HTR-8/SVneo (cell line): Measurements from ENCODE around the gene TTC23L.
"Not testable (repeated sequence)": the region's sequence is repeated elsewhere in the genome, so short reads cannot be mapped to it uniquely, and the experiment has no call there.

Source experiments
- DNase-seq: peaks from one replicate; pipeline ENCODE4 v3.0.0; 2011; ENCODE audit warnings: low spot score, mixed read lengths; ENCODE audit not compliant: insufficient read length
- FAIRE-seq: peaks from 2 replicates; lab custom pipeline; 2011; peaks lifted over from hg19 to GRCh38; lab: Jason Lieb, UNC

Gene TTC23L

GRCh38 chr5:34838785-34839714, at the start of gene TTC23L:
TTC23L (plus strand) TSS chr5:34839164; CDS start chr5:34840672, 1,508 bp downstream.
- FAIRE-seq: peak; percentile 81

GRCh38 chr5:34789639-34790038, 49.3 kb upstream of the TTC23L start:
- DNase-seq: no peak
- FAIRE-seq: no peak

More at GRCh38 chr5:34838785-34839714, at the start of gene TTC23L:
- peak; percentile 96 for DNase-seq

GRCh38 chr5:34790069-34790468, 48.9 kb upstream of the TTC23L start:
- no peak for FAIRE-seq
- no peak for DNase-seq

GRCh38 chr5:34791761-34792244, 47.2 kb upstream of the TTC23L start:
- FAIRE-seq (peak; percentile 9), DNase-seq (no peak)

- FAIRE-seq (no peak), DNase-seq (no peak)
These were observed 36.0 kb upstream of the TTC23L start for GRCh38 chr5:34802834-34803563.

- FAIRE-seq (no peak), DNase-seq (no peak)
These were observed 34.8 kb upstream of the TTC23L start for GRCh38 chr5:34803974-34804732.

- DNase-seq (no peak), FAIRE-seq (no peak)
These were observed 34.1 kb upstream of the TTC23L start for GRCh38 chr5:34804913-34805312.

GRCh38 chr5:34806532-34806931, 32.4 kb upstream of the TTC23L start:
- no peak for DNase-seq
- no peak for FAIRE-seq

- DNase-seq (no peak), FAIRE-seq (no peak)
These were observed 27.3 kb upstream of the TTC23L start for GRCh38 chr5:34811706-34812105.

- DNase-seq (no peak), FAIRE-seq (no peak)
These were observed 25.5 kb upstream of the TTC23L start for GRCh38 chr5:34813509-34813908.

GRCh38 chr5:34817558-34818351, 21.2 kb upstream of the TTC23L start:
- DNase-seq (no peak), FAIRE-seq (no peak)

GRCh38 chr5:34818717-34819116, 20.2 kb upstream of the TTC23L start:
- no peak for DNase-seq
- FAIRE-seq: no peak

- FAIRE-seq (no peak), DNase-seq (no peak)
These were observed 18.4 kb upstream of the TTC23L start for GRCh38 chr5:34820593-34820992.

GRCh38 chr5:34822956-34823715, 15.8 kb upstream of the TTC23L start:
- FAIRE-seq: no peak
- no peak for DNase-seq

GRCh38 chr5:34826347-34826746, 12.6 kb upstream of the TTC23L start:
- DNase-seq: no peak
- no peak for FAIRE-seq

- FAIRE-seq (no peak), DNase-seq (no peak)
These were observed 11.1 kb upstream of the TTC23L start for GRCh38 chr5:34827588-34828506.

GRCh38 chr5:34830827-34831226, 8.1 kb upstream of the TTC23L start:
- not testable (repeated sequence) for FAIRE-seq, DNase-seq

- FAIRE-seq: no peak
- DNase-seq: no peak
These were observed 7.7 kb upstream of the TTC23L start for GRCh38 chr5:34831303-34831702.
